SU-DHL-6 (cell line): ENCODE measurements around the gene GNG7.
A peak's percentile ranks its signal among the peaks of the same experiment; 100 is the strongest.

Source experiments
- H2AFZ ChIP-seq: fragments of 200-600 bp; sonication (generic); 2 replicates; pipeline ENCODE4 v1.6.1; 2014; ENCODE audit warnings: low read depth, mild to moderate bottlenecking, moderate library complexity, mixed read lengths, antibody characterized with exemption, low read length; ENCODE audit not compliant: severe bottlenecking
- H3F3A ChIP-seq: fragments of 200-600 bp; shearing (Covaris generic); 2 replicates; pipeline ENCODE4 v1.6.0; 2016; ENCODE audit warnings: antibody characterized with exemption, mild to moderate bottlenecking; ENCODE audit not compliant: insufficient read depth
- H3K27ac ChIP-seq: fragments of 200-600 bp; sonication (generic); 2 replicates; pipeline ENCODE4 v1.5.1; 2016; ENCODE audit warnings: low read depth, mild to moderate bottlenecking, low read length, moderate library complexity, mixed read lengths
- H3K27me3 ChIP-seq: fragments of 200-600 bp; sonication (generic), shearing (Covaris generic); 2 replicates; pipeline ENCODE4 v1.6.0; 2014; ENCODE audit warnings: mild to moderate bottlenecking, low read length
- H3K36me3 ChIP-seq: fragments of 200-600 bp; sonication (generic); 2 replicates; pipeline ENCODE4 v1.6.1; 2014; ENCODE audit warnings: mild to moderate bottlenecking, low read length, mixed read lengths
- H3K4me2 ChIP-seq: fragments of 300-600, 200-600 bp; shearing (Covaris generic), sonication (generic); 2 replicates; pipeline ENCODE4 v1.6.0; 2014; ENCODE audit warnings: low read length, low read depth, mild to moderate bottlenecking; ENCODE audit not compliant: poor library complexity, severe bottlenecking
- H3K4me3 ChIP-seq: fragments of 200-600 bp; sonication (generic); 2 replicates; pipeline ENCODE4 v1.5.1; 2014; ENCODE audit warnings: antibody characterized with exemption, low read length, mild to moderate bottlenecking, mixed read lengths; ENCODE audit not compliant: insufficient read depth, poor library complexity, severe bottlenecking
- H3K79me2 ChIP-seq: fragments of 200-600 bp; sonication (generic); 2 replicates; pipeline ENCODE4 v1.6.1; 2014; ENCODE audit warnings: mild to moderate bottlenecking, low read length, moderate library complexity; ENCODE audit not compliant: insufficient read depth
- H3K9ac ChIP-seq: fragments of 200-600 bp; sonication (generic); 2 replicates; pipeline ENCODE4 v1.7.0; 2014; ENCODE audit warnings: mild to moderate bottlenecking, low read length
- H3K9me2 ChIP-seq: fragments of 200-600 bp; sonication (generic); replicated peaks from 2 replicates; pipeline ENCODE4 v1.6.1; 2014; ENCODE audit warnings: low read length; ENCODE audit not compliant: insufficient read depth
- H3K9me3 ChIP-seq: fragments of 200-600 bp; sonication (generic); 2 replicates; pipeline ENCODE4 v1.6.1; 2014; ENCODE audit warnings: low read length, mixed read lengths; ENCODE audit not compliant: insufficient read depth
- H4K20me1 ChIP-seq: fragments of 200-600 bp; sonication (generic); 2 replicates; pipeline ENCODE4 v1.6.1; 2014; ENCODE audit warnings: low read depth, mild to moderate bottlenecking, antibody characterized with exemption, low read length, moderate library complexity, mixed read lengths
- CTCF ChIP-seq: fragments of 200-600 bp; sonication (generic); IDR thresholded peaks from one replicate; pipeline ENCODE4 v1.5.1; 2017; ENCODE audit warnings: antibody characterized with exemption, mild to moderate bottlenecking, low read length, moderate library complexity; ENCODE audit not compliant: insufficient read depth, poor library complexity, severe bottlenecking
- EZH2phosphoT487 ChIP-seq: fragments of 200-600 bp; sonication (generic), shearing (Covaris generic); conservative IDR thresholded peaks from 2 replicates; pipeline ENCODE4 v1.6.1; 2018; ENCODE audit warnings: mild to moderate bottlenecking, antibody characterized with exemption, low read length, moderate library complexity, mixed read lengths

Gene GNG7

GRCh38 chr19:2462635-2463421 is 239.7 kb downstream of the GNG7 start:
- H2AFZ ChIP-seq: peak overlapping the region; percentile 96
- H3K9ac ChIP-seq: peak overlapping the region; percentile 71

GRCh38 chr19:2461751-2462634 is 240.5 kb downstream of the GNG7 start:
- Histone ChIP-seq H3K27me3 (no peaks in the 10 kb centered on the region), H2AFZ (peak overlapping the region; percentile 96), H3K9me3 (no peaks in the 10 kb centered on the region), H3K9ac (peak overlapping the region; percentile 71), H3K4me3 (peak overlapping the region; percentile 81), H3K79me2 (no peaks in the 10 kb centered on the region), H3K27ac (no peak overlapping the region), H3K4me2 (peak overlapping the region; percentile 82), H3K36me3 (no peaks in the 10 kb centered on the region), H3K9me2 (no peaks in the 10 kb centered on the region), H4K20me1 (no peaks in the 10 kb centered on the region), H3F3A (peaks cover 21% of the 10 kb centered on the region)
- TF ChIP-seq CTCF (no peak), EZH2phosphoT487 (no peak)

More at GRCh38 chr19:2462635-2463421, 239.7 kb downstream of the GNG7 start:
- Histone ChIP-seq H3K27me3 (no peaks in the 10 kb centered on the region), H3K36me3 (no peaks in the 10 kb centered on the region), H3K9me2 (no peaks in the 10 kb centered on the region), H3K4me2 (peak overlapping the region; percentile 82), H3K27ac (no peak overlapping the region), H3F3A (peaks cover 16% of the 10 kb centered on the region), H3K79me2 (no peaks in the 10 kb centered on the region), H3K9me3 (no peaks in the 10 kb centered on the region), H3K4me3 (no peak overlapping the region), H4K20me1 (no peaks in the 10 kb centered on the region)
- no peak for TF ChIP-seq EZH2phosphoT487
- no peak for TF ChIP-seq CTCF
